HepG2 (cell line): ENCODE measurements around the gene ZNF213. TPM values are rescaled to one million over a fixed set of nuclear protein-coding genes. Genes with fewer than 3 reads are reported as not detected.
"Not testable (repeated sequence)": the region's sequence is repeated elsewhere in the genome, so short reads cannot be mapped to it uniquely, and the experiment has no call there.

ENCODE experiments used
- ATAC-seq: fragments of 200-7000 bp; cut with Tn5 transposase; 3 replicates; pipeline ENCODE4 v1.9.1; 2020; ENCODE audit warnings: mild to moderate bottlenecking, moderate library complexity
- BruUV-seq: library from RNA; stranded (reverse); fragments of 400-500 nt; replicated peaks from 2 replicates; lab custom pipeline; 2021; lab: Mats Ljungman, UMichigan
- CTCF ChIA-PET: fragments of 300-600 bp; formaldehyde crosslinking; extraction: SDS; loops from one replicate; lab custom pipeline; 2021; ENCODE audit warnings: low total read pairs, inconsistent platforms, low intra/inter-chr PET ratio; lab: Yijun Ruan, JAX
- POLR2A ChIA-PET: fragments of 350-600 bp; sonication (Branson Sonifier 250); formaldehyde crosslinking; loops from one replicate; lab custom pipeline; 2020; ENCODE audit warnings: antibody characterized with exemption, inconsistent platforms; lab: Yijun Ruan, JAX
- DNase-seq: peaks from one replicate; pipeline ENCODE4 v3.0.0-alpha.2; 2015; ENCODE audit warnings: low spot score
- FAIRE-seq: peaks from 3 replicates; lab custom pipeline; 2011; peaks lifted over from hg19 to GRCh38; lab: Jason Lieb, UNC
- H2AFZ ChIP-seq: one replicate; pipeline ENCODE4 v1.6.1; 2011; ENCODE audit warnings: low read length, inconsistent platforms
- H3K27ac ChIP-seq: fragments of 300-600 bp; 3 replicates; pipeline ENCODE4 v1.8.0; 2011; ENCODE audit warnings: mixed run types, mild to moderate bottlenecking, mixed read lengths, low read length, inconsistent platforms; ENCODE audit not compliant: insufficient read depth; ENCODE audit errors: extremely low read length
- H3K27me3 ChIP-seq, 2 experiments: fragments of 200-600 bp in 1 of 2; 2 replicates in 1 of 2; 3 replicates in 1 of 2; pipeline versions ENCODE4 v1.6.0 to v1.8.0; 2011; ENCODE audit warnings: low read length in 2 of 2, mild to moderate bottlenecking in 2 of 2, moderate library complexity in 2 of 2, inconsistent platforms in 1 of 2; ENCODE audit not compliant: insufficient read depth in 2 of 2, control insufficient read depth in 1 of 2
- H3K36me3 ChIP-seq, 2 experiments: fragments of 200-600 bp in 1 of 2; replicated peaks in 1 of 2; 2 replicates in 1 of 2; 3 replicates in 1 of 2; pipeline versions ENCODE4 v1.5.1 to v1.8.0; 2011; ENCODE audit warnings: low read length in 2 of 2, inconsistent platforms in 1 of 2; ENCODE audit not compliant: insufficient read depth in 2 of 2, control insufficient read depth in 1 of 2
- H3K4me1 ChIP-seq: 2 replicates; pipeline ENCODE4 v1.5.1; 2012; ENCODE audit warnings: low read length, inconsistent platforms; ENCODE audit not compliant: insufficient read depth
- H3K4me2 ChIP-seq: 2 replicates; pipeline ENCODE4 v1.6.0; 2011; ENCODE audit warnings: low read depth, low read length, inconsistent platforms
- H3K4me3 ChIP-seq, 3 experiments: fragments of 200-600 bp in 1 of 3; sonication (generic), shearing (Covaris generic) in 1 of 3; replicated peaks in 1 of 3; 2 replicates each; pipeline ENCODE4 v1.5.1; 2011 to 2016; ENCODE audit warnings: low read length in 3 of 3, inconsistent platforms in 2 of 3, low read depth in 2 of 3, mild to moderate bottlenecking in 2 of 3, control low read depth in 1 of 3, mixed read lengths in 1 of 3; ENCODE audit not compliant: insufficient read depth in 1 of 3
- H3K79me2 ChIP-seq: one replicate; pipeline ENCODE4 v1.6.1; 2011; ENCODE audit warnings: low read length, inconsistent platforms; ENCODE audit not compliant: insufficient read depth
- H3K9ac ChIP-seq: 2 replicates; pipeline ENCODE4 v1.6.0; 2011; ENCODE audit warnings: mild to moderate bottlenecking, low read depth, low read length, inconsistent platforms; ENCODE audit not compliant: insufficient read depth
- H3K9me3 ChIP-seq: 2 replicates; pipeline ENCODE4 v1.5.1; 2012; ENCODE audit warnings: mild to moderate bottlenecking, low read length
- H4K20me1 ChIP-seq: 2 replicates; pipeline ENCODE4 v1.6.0; 2011; ENCODE audit warnings: inconsistent platforms, mild to moderate bottlenecking, low read length, moderate library complexity; ENCODE audit not compliant: insufficient read depth
- ATF4 ChIP-seq, 2 experiments: fragments of 450-650 bp in 1 of 2; sonication (generic) in 1 of 2; formaldehyde crosslinking; IDR thresholded peaks; 2 replicates each; pipeline versions ENCODE4 v1.5.0 to v1.8.0; 2020 to 2022; ENCODE audit warnings: mild to moderate bottlenecking in 1 of 2, missing genetic modification reagents in 1 of 2
- KDM1A ChIP-seq: IDR thresholded peaks from 2 replicates; pipeline ENCODE4 v1.6.1; 2016; ENCODE audit warnings: missing compliant biosample characterization
- PHB2 ChIP-seq: fragments of 450-650 bp; IDR thresholded peaks from 2 replicates; pipeline ENCODE4 v1.6.1; 2018; ENCODE audit not compliant: partially characterized antibody
- ZNF121 ChIP-seq: sonication (generic); formaldehyde crosslinking; IDR thresholded peaks from 2 replicates; pipeline ENCODE4 v1.5.0; 2020; ENCODE audit warnings: mild to moderate bottlenecking, missing genetic modification reagents
- ZNF18 ChIP-seq: sonication (generic); formaldehyde crosslinking; IDR thresholded peaks from 2 replicates; pipeline ENCODE4 v1.8.0; 2022; ENCODE audit warnings: mild to moderate bottlenecking, missing genetic modification reagents; ENCODE audit not compliant: insufficient replicate concordance
- ZNF260 ChIP-seq: sonication (generic); formaldehyde crosslinking; IDR thresholded peaks from 2 replicates; pipeline ENCODE4 v1.4.0; 2020; ENCODE audit warnings: missing genetic modification reagents, low read depth, mild to moderate bottlenecking, borderline replicate concordance
- ZNF605 ChIP-seq: sonication (generic); formaldehyde crosslinking; IDR thresholded peaks from 2 replicates; pipeline ENCODE4 v1.8.0; 2022; ENCODE audit warnings: mild to moderate bottlenecking, missing genetic modification reagents
- ZNF768 ChIP-seq: sonication (generic); formaldehyde crosslinking; IDR thresholded peaks from 2 replicates; pipeline ENCODE4 v1.4.0; 2020; ENCODE audit warnings: missing genetic modification reagents
- WGBS: methylation state at CpG from one replicate; pipeline ENCODE4 v1.1.6; 2017; ENCODE audit warnings: low lambda C conversion rate; 5-methylcytosine and 5-hydroxymethylcytosine counted together
- in situ Hi-C: cut with HindIII; loops from 2 replicates; pipeline ENCODE4 v1.10.0; 2017; ENCODE audit warnings: low pct_unique_long_range_greater_than_20kb; ENCODE audit not compliant: extremely low pct_ligation_motif_present
- intact Hi-C: fragments of 100-400 bp; cut with micrococcal nuclease; formaldehyde crosslinking; loops from one replicate; pipeline ENCODE4 v1.10.0; 2022; ENCODE audit not compliant: unreplicated experiment
- polyA plus RNA-seq, 8 experiments: library from polyadenylated mRNA; depleted of rRNA in 3 of 8; stranded (reverse) in 7 of 8; unstranded in 1 of 8; fragments of >200 nt; fragmentation: Illumina TruSeq in 4 of 8; extraction: Trizol in 4 of 8; gene quantifications; 2 replicates each; pipeline versions ENCODE4 v1.2.1 to v1.2.3, GENCODE V29; 2011 to 2016; ENCODE audit warnings: low read depth in 4 of 8, missing spikeins in 1 of 8, mixed read lengths in 1 of 8; ENCODE audit not compliant: insufficient read depth in 1 of 8
- total RNA-seq, 5 experiments: library from RNA; depleted of rRNA; stranded (reverse); fragments of >200 nt; fragmentation: Illumina TruSeq; extraction: Trizol; gene quantifications; 2 replicates each; pipeline ENCODE4 v1.2.3, GENCODE V29; 2016; ENCODE audit warnings: low read depth in 1 of 5

ZNF213 gene
- total and polyA plus RNA-seq, 2 of the 13 experiments (the other 11 are each of a cell fraction or from before 2014, with no cell fraction given), result 0.59 to 0.97 TPM

- no peak for TF ChIP-seq ZNF605 (CRISPR knock-in tag)
- no peak for TF ChIP-seq ZNF18 (CRISPR knock-in tag)
- no peak for TF ChIP-seq ZNF260 (CRISPR knock-in tag)
- no peak for TF ChIP-seq KDM1A (CRISPR knock-in tag)
- no peak for TF ChIP-seq ATF4 (CRISPR knock-in tag; IDR thresholded peaks at IDR 0.05)
- no peak for TF ChIP-seq ZNF768 (CRISPR knock-in tag)
- no peak for TF ChIP-seq PHB2
These were observed 31.7 kb downstream of the ZNF213 start (continued) for GRCh38 chr16:3166505-3166886.

- intact Hi-C loops, in situ Hi-C loops, H3K9me3 ChIP-seq, H3K4me2 ChIP-seq, BruUV-seq, ATAC-seq, CTCF ChIA-PET, H3K9ac ChIP-seq, H3K27ac ChIP-seq, FAIRE-seq, H3K79me2 ChIP-seq, H2AFZ ChIP-seq, H3K36me3 ChIP-seq, H3K4me3 ChIP-seq, H4K20me1 ChIP-seq, DNase-seq: not testable (repeated sequence)
- Histone ChIP-seq H3K27me3 (peaks cover 0 to 12% of the 10 kb centered on the region in 2 experiments; a peak in 1 of 5 replicates), H3K4me1 (peaks cover 59% of the 10 kb centered on the region)
- 17% methylated on average over 7 of the region's 7 CpGs for WGBS
- POLR2A ChIA-PET, result interaction anchor here (1.3 kb wide), 1 partner anchor 18 kb away, joined by 5 read pairs; no protein-coding TSS in a partner anchor
- TF ChIP-seq ZNF121, result 0 out of 2 replicates have a peak, but pooled peaks have one; percentile 8
These were observed 33.9 kb downstream of the ZNF213 start for GRCh38 chr16:3168729-3169128.
